ENCODE data around the gene SPATA9. TPM values are rescaled to one million over a fixed set of nuclear protein-coding genes. Genes with fewer than 3 reads are reported as not detected.
A peak's percentile ranks its signal among the peaks of the same experiment; 100 is the strongest.

SPATA9 gene
- total and polyA plus RNA-seq, 9 of the 15 experiments (the other 6 are each of a cell fraction or from before 2014, with no cell fraction given) = 0.16 to 5.5 (median 0.39) TPM; not detected in 3

GRCh38 chr5:95718203-95718602 lies 35.4 kb upstream of the SPATA9 start (continued):
- TF ChIP-seq ATF6 (CRISPR knock-in tag; IDR thresholded peaks at IDR 0.05) (no peak), CSDE1 (IDR thresholded peaks at IDR 0.05) (no peak), NFRKB (IDR thresholded peaks at IDR 0.05; ENCODE audit: low read depth) (no peak), ZNF398 (CRISPR knock-in tag; IDR thresholded peaks at IDR 0.05) (no peak), SMARCC2 (IDR thresholded peaks at IDR 0.05; ENCODE audit: low read depth) (peak; percentile 89), NFE2 (IDR thresholded peaks at IDR 0.05; ENCODE audit: low read depth) (no peak), ILF3 (IDR thresholded peaks at IDR 0.05; ENCODE audit: borderline replicate concordance) (no peak), ZNF764 (CRISPR knock-in tag; IDR thresholded peaks at IDR 0.05; ENCODE audit: low read depth) (no peak), CTCFL (IDR thresholded peaks at IDR 0.05; ENCODE audit: borderline replicate concordance, insufficient read depth, low read depth, low read length, poor library complexity, severe bottlenecking) (no peak), ETV1 (tag; conservative IDR thresholded peaks at IDR 0.05; ENCODE audit: low read depth) (peak; percentile 43; the same call in 1 of the 2 replicates), TAF15 (IDR thresholded peaks at IDR 0.05; ENCODE audit: low read depth, low read length) (no peak), NCOR1 (IDR thresholded peaks at IDR 0.05) (peak; percentile 45), ZHX1 (conservative IDR thresholded peaks at IDR 0.05; ENCODE audit: low read length) (no peak), ATF7 (IDR thresholded peaks at IDR 0.05) (peak; percentile 58; the same call in 1 of the 2 replicates), HNRNPL (IDR thresholded peaks at IDR 0.05; ENCODE audit: low read depth, low read length) (no peak), ZBTB2 (IDR thresholded peaks at IDR 0.05) (peak; percentile 72; the same call in 1 of the 2 replicates), ZNF175 (CRISPR knock-in tag; IDR thresholded peaks at IDR 0.05; ENCODE audit: low read depth) (no peak; the same call in 1 of the 2 replicates), NONO (IDR thresholded peaks at IDR 0.05; ENCODE audit: low read depth in 2 of 2, low read length in 1 of 2) (no peak), ZNF830 (CRISPR knock-in tag; IDR thresholded peaks at IDR 0.05) (no peak)
